GM18870 (cell line): Measurements from ENCODE around the gene MOCS1.

Source experiments
- ATAC-seq: cut with Tn5 transposase; IDR thresholded peaks from one replicate; pipeline ENCODE4 v1.9.1; 2021; ENCODE audit warnings: moderate library complexity; ENCODE audit not compliant: unreplicated experiment

MOCS1 gene

GRCh38 chr6:39904946-39905639 is 29.2 kb downstream of the MOCS1 start:
- no peak for ATAC-seq

- no peak for ATAC-seq
Observed at GRCh38 chr6:39903656-39904055, 30.6 kb downstream of the MOCS1 start.

GRCh38 chr6:39902786-39903465 is 31.3 kb downstream of the MOCS1 start:
- ATAC-seq = no peak

- no peak for ATAC-seq
Observed at GRCh38 chr6:39902136-39902535, 32.1 kb downstream of the MOCS1 start.

- no peak for ATAC-seq
Observed at GRCh38 chr6:39901670-39902069, 32.6 kb downstream of the MOCS1 start.

GRCh38 chr6:39901116-39901655 is 33.1 kb downstream of the MOCS1 start:
- no peak for ATAC-seq

GRCh38 chr6:39899554-39900295 is 34.5 kb downstream of the MOCS1 start:
- no peak for ATAC-seq

GRCh38 chr6:39898625-39899024 is 35.6 kb downstream of the MOCS1 start:
- no peak for ATAC-seq

GRCh38 chr6:39897698-39898097 is 36.6 kb downstream of the MOCS1 start:
- no peak for ATAC-seq

- no peak for ATAC-seq
Observed at GRCh38 chr6:39896701-39897100, 37.6 kb downstream of the MOCS1 start.

GRCh38 chr6:39893286-39893685 is 41.0 kb downstream of the MOCS1 start:
- ATAC-seq = no peak

GRCh38 chr6:39892490-39893129 is 41.7 kb downstream of the MOCS1 start:
- no peak for ATAC-seq

GRCh38 chr6:39891976-39892375 is 42.3 kb downstream of the MOCS1 start:
- no peak for ATAC-seq

- no peak for ATAC-seq
Observed at GRCh38 chr6:39891353-39891752, 42.9 kb downstream of the MOCS1 start.

- ATAC-seq = no peak
Observed at GRCh38 chr6:39889229-39889628, 45.0 kb downstream of the MOCS1 start.

- no peak for ATAC-seq
Observed at GRCh38 chr6:39887692-39888450, 46.4 kb downstream of the MOCS1 start.

- no peak for ATAC-seq
Observed at GRCh38 chr6:39886871-39887270, 47.4 kb downstream of the MOCS1 start.

- no peak for ATAC-seq
Observed at GRCh38 chr6:39885691-39886090, 48.6 kb downstream of the MOCS1 start.

- ATAC-seq = no peak
Observed at GRCh38 chr6:39884696-39885095, 49.6 kb downstream of the MOCS1 start.

- no peak for ATAC-seq
Observed at GRCh38 chr6:39882531-39882899, 51.7 kb downstream of the MOCS1 start.
